Activated T-helper 1 cell treated with anti-CD3 and anti-CD28 coated beads, Interleukin-12 subunit alpha, Interleukin-12 subunit beta, Interleukin-2, Interleukin-4 antibody, amounts not matched to agents 30 ng/mL and 10 ng/mL and 1 ng/mL, durations not matched to agents 14 hours and 24 hours and 36 hours (primary cell): ENCODE data around the gene RFX3. TPM values are rescaled to one million over a fixed set of nuclear protein-coding genes. Genes with fewer than 3 reads are reported as not detected.
A peak's percentile ranks its signal among the peaks of the same experiment; 100 is the strongest.

ENCODE experiments used
- DNase-seq: peaks from one replicate; pipeline ENCODE4 v3.0.0; 2021; ENCODE audit warnings: low spot score
- H3K27ac Mint-ChIP-seq: one replicate; pipeline ENCODE4 v1.8.0; 2021; ENCODE audit warnings: mild to moderate bottlenecking, mixed read lengths
- H3K27me3 Mint-ChIP-seq: one replicate; pipeline ENCODE4 v1.8.0; 2022; ENCODE audit warnings: mild to moderate bottlenecking, moderate library complexity, mixed read lengths; ENCODE audit not compliant: insufficient read depth
- H3K36me3 Mint-ChIP-seq: one replicate; pipeline ENCODE4 v1.8.0; 2021; ENCODE audit warnings: low read depth, mixed read lengths
- H3K4me1 Mint-ChIP-seq: one replicate; pipeline ENCODE4 v1.8.0; 2021; ENCODE audit warnings: low read depth, mixed read lengths
- H3K4me3 Mint-ChIP-seq: one replicate; pipeline ENCODE4 v1.8.0; 2021; ENCODE audit warnings: mild to moderate bottlenecking, moderate library complexity, mixed read lengths
- H3K9me3 Mint-ChIP-seq: one replicate; pipeline ENCODE4 v1.8.0; 2021; ENCODE audit warnings: mixed read lengths
- intact Hi-C: fragments of 100-400 bp; cut with micrococcal nuclease; formaldehyde crosslinking; loops from one replicate; pipeline ENCODE4 v1.15.1; 2024
- total RNA-seq: library from RNA; stranded (reverse); gene quantifications from 2 replicates; pipeline ENCODE4 v1.2.3, GENCODE V29; 2022

Gene RFX3
- total RNA-seq = 11.2 and 11.3 TPM in 2 replicates

DNA sequence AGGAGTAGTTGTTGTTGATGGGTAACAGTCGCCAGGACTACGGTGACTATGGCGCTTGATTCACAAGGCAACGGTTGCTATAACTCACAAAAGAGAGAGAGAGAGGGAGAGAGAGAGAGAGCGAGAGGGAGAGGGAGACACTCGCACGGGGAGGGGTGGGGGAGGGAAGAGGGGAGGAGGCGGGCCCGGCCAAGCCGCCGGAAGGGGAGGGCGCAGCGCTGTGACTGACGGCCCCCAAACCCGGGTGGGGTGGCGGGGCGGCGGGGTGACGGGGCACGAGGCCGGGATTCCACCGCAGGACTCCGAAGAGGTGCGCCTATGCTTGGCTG, at the start of gene RFX3:
Gene RFX3, minus strand, starts transcription at position 166 of the 329 bp plus-strand sequence. CDS start 130,413 bp downstream, outside the sequence.
- Mint-ChIP-seq H3K9me3 (no peaks in the 10 kb centered on the region), H3K27ac (peak within 1 kb of the TSS; percentile 99), H3K4me3 (peak within 1 kb of the TSS; percentile 87), H3K4me1 (peaks cover 63% of the 10 kb centered on the region), H3K27me3 (peaks cover 2% of the 10 kb centered on the region), H3K36me3 (peaks cover 6% of the 10 kb centered on the region)
- DNase-seq = peak; percentile 83
- intact Hi-C loops = loop anchor here (1.0 to 10.0 kb wide), 12 partner anchors 17 to 1927 kb away; partner anchors contain the start of genes CD274, CDC37L1, JAK2 and PUM3

DNA sequence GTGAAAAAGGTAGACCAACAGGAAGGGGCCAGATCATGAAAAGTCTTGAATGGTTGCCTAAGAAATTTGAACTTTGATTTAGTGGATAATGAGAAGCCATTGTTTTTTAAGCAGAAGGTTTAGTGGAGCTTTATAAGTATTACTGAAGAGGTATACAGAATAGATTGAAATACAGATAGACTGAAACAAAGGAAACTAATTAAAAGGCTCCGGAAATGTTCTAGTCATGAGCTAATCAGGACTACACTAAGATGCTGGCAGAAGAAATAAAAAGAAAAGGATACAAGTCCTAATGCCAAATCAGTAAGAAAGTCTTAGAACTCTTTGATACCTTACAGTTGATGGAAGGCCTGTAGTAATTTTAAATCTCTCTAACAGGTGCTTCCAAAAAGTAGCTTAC, 45.7 kb upstream of the RFX3 start:
- DNase-seq = no peak
- intact Hi-C loops = loop anchor here (10.0 kb wide), 1 partner anchor 107 kb away; no protein-coding TSS in a partner anchor
- Mint-ChIP-seq H3K4me3 (no peak overlapping the region), H3K27me3 (no peaks in the 10 kb centered on the region), H3K27ac (no peak overlapping the region), H3K9me3 (no peaks in the 10 kb centered on the region), H3K36me3 (no peaks in the 10 kb centered on the region), H3K4me1 (peaks cover 6% of the 10 kb centered on the region)

DNA sequence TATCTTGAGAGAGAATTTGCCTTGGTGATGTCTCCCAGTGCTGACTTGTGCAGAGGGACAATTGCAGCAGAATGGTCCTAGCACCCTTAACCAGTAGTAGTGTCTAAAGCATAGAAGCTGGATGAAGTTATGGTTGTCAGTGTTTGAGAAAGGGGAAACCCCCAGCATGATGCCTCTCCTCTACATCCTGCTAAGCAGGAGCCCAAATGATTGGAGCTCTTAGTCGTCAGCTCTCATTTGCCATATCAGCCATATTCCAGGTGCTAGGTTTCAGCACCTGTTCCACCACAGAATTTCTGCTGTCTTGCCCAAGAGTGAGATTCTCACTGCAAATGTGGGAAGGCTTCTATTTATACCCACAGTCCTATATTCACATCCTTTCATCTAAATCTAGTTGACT, 43.7 kb upstream of the RFX3 start:
- H3K27me3 Mint-ChIP-seq = no peaks in the 10 kb centered on the region
- no peak for DNase-seq
- peaks cover 6% of the 10 kb centered on the region for H3K4me1 Mint-ChIP-seq
- no peak overlapping the region for H3K27ac Mint-ChIP-seq
- intact Hi-C loops = no loop called here
- no peak overlapping the region for H3K4me3 Mint-ChIP-seq
- H3K9me3 Mint-ChIP-seq = no peaks in the 10 kb centered on the region
- H3K36me3 Mint-ChIP-seq = no peaks in the 10 kb centered on the region

DNA sequence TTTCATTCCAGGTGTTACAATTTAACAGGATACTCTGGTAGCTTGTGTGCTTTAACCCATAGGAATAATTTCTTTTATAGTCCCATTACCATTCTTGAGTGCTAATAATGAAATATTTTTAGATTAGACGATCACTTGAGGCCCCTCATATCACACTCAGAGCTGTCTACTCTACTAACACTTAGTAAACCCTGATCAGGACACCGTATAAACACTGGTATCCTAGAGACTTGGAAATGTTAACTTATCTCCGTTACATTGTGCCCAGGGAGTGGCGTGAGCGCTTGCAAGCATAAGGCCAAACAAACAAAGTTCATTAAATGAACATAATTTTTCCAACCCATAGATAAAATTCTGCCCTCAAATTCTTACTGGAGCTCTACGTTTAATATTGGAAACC, 42.2 kb upstream of the RFX3 start:
- DNase-seq = no peak
- Mint-ChIP-seq H3K27me3 (no peaks in the 10 kb centered on the region), H3K4me3 (no peak overlapping the region), H3K9me3 (no peaks in the 10 kb centered on the region), H3K36me3 (no peaks in the 10 kb centered on the region), H3K4me1 (peaks cover 6% of the 10 kb centered on the region), H3K27ac (no peak overlapping the region)
- intact Hi-C loops = no loop called here

DNA sequence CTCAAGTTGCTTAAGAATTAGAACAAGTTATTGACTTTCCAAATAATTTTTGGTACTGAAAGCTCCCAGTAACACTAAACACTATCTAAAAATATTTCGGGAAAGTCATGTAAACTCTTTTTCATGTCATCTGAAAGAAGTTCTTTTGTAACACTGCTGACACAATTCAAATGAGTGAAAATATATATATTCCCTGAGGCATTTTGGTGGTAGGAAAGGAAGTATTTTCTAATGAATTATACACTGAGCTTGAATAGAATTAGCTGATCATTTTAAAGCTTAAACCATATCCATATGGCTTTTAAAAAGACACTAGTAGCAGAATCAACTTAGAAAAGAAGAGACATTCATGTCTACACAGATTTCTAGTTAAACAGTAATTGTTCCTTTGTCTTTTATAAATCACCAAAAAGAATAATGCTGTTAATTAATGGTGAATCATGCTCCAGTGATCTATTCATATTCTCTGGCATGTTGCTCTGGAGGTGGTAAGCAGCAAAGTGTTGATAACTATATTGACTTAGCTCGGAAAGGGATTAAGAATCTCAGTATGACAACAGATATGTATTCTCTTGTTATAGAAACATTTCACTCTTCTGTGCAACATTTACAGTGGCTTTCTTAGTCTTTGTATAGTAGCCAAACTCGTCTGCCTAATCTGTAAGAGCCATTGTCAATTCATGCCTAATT, 27.4 kb upstream of the RFX3 start:
- no peaks in the 10 kb centered on the region for H3K27me3 Mint-ChIP-seq
- no peaks in the 10 kb centered on the region for H3K4me1 Mint-ChIP-seq
- no peak for DNase-seq
- H3K36me3 Mint-ChIP-seq = peaks cover 11% of the 10 kb centered on the region
- H3K9me3 Mint-ChIP-seq = no peaks in the 10 kb centered on the region
- intact Hi-C loops = no loop called here
- H3K27ac Mint-ChIP-seq = no peak overlapping the region
- no peak overlapping the region for H3K4me3 Mint-ChIP-seq

DNA sequence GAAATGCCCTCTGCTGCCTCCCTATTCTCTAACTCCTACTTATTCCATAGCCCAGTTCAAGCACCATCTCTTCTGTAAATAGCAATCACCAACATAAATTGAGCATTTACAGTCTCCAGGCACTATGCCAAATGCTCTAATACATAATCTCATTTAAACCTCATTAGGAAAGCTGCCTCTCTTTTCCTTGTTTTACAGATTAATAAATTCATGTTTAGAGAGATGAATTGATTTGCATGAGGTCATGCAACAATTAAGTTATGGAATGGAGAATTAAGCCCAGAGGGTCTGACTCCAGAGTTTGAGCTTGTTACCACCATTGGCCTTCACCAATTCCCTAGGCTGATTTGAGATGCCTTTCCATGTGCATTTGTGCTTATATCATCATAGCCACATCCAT, 23.4 kb upstream of the RFX3 start:
- Mint-ChIP-seq H3K4me3 (no peak overlapping the region), H3K9me3 (no peaks in the 10 kb centered on the region), H3K27me3 (no peaks in the 10 kb centered on the region), H3K4me1 (no peaks in the 10 kb centered on the region), H3K36me3 (peaks cover 10% of the 10 kb centered on the region), H3K27ac (no peak overlapping the region)
- intact Hi-C loops = no loop called here
- no peak for DNase-seq

DNA sequence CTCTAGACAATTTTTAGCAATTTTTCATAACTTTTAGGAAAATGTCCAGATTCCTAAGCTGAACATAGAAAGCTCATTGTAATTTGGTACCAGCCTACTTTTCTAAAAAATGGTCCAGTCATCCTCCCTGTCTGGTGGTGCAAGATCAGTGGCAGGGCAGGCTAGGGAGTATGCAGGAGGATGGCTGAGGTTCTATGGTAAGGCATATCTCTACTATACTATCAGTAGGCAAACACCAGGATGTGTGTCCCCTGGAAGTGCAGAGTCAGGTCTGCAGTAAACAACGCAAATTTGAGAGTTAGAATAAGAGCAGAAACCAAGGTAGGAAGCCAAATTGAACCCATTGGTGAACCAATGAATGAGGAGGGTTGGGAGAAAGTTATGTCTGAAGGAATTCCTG, 22.8 kb upstream of the RFX3 start:
- H3K4me3 Mint-ChIP-seq = no peak overlapping the region
- H3K4me1 Mint-ChIP-seq = no peaks in the 10 kb centered on the region
- intact Hi-C loops = no loop called here
- no peaks in the 10 kb centered on the region for H3K27me3 Mint-ChIP-seq
- peaks cover 8% of the 10 kb centered on the region for H3K36me3 Mint-ChIP-seq
- DNase-seq = no peak
- no peak overlapping the region for H3K27ac Mint-ChIP-seq
- H3K9me3 Mint-ChIP-seq = no peaks in the 10 kb centered on the region

DNA sequence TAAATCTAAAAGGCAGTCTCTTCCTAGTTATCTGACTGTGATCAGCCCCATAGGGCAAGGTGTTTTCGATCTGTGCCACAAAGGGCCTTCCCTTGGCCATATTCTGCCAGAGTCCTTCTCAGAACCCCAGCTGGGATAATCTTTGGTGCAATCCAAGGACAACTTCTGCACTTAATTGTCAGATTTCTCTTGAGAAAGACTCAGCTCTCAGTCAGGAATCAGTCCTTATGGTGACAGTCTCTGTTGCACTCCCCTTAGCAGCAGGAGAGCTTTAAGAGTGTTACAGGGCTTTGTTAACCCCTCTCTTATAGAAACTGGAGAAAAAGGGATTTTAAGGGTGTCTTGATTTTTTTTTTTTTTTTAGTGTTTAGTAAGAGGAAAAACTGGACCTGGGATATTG, 15.4 kb upstream of the RFX3 start:
- Mint-ChIP-seq H3K4me1 (peaks cover 7% of the 10 kb centered on the region), H3K36me3 (peaks cover 1% of the 10 kb centered on the region), H3K27me3 (no peaks in the 10 kb centered on the region), H3K27ac (no peak overlapping the region), H3K9me3 (no peaks in the 10 kb centered on the region), H3K4me3 (no peak overlapping the region)
- DNase-seq = no peak
- intact Hi-C loops = no loop called here

DNA sequence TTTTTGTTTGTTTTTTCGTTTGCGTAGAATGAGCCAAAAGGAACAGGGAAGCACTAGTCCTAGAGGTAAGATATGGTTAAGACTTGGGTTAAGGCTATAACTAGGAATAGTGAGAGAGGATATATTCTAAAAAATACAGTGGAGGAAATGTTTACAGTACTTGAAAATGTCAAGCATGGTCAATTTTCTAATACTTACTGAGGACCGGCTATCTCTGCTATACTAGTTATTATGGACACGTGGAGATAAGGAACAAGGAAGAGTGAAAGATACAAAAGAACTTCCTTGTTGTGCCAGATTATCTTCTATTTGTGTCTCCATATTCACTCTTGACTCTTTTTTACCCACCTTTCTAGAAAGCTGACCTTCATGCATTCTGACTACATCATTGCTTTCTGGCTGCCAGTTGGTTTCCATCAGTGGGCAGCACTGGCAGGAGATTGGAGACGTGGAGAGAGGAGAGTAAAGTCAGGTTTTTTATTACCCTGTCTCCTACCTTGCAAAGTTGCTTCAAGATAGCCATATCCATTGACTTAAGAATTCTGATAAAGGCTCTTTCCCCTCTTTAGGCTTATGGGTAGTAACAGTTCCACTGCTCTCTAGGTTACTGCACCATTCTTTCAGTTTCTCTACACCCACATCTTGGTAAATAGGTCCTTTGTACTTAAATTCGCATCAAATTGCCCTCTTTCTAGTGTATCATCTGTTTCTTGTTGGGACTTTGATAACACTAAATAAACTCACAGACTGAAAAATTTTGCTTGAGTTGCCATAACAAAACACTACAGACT, 9.0 kb upstream of the RFX3 start:
- Mint-ChIP-seq H3K4me3 (no peak overlapping the region), H3K9me3 (no peaks in the 10 kb centered on the region), H3K27ac (no peak overlapping the region), H3K36me3 (peaks cover 9% of the 10 kb centered on the region), H3K4me1 (peaks cover 23% of the 10 kb centered on the region), H3K27me3 (no peaks in the 10 kb centered on the region)
- no peak for DNase-seq
- intact Hi-C loops = no loop called here

DNA sequence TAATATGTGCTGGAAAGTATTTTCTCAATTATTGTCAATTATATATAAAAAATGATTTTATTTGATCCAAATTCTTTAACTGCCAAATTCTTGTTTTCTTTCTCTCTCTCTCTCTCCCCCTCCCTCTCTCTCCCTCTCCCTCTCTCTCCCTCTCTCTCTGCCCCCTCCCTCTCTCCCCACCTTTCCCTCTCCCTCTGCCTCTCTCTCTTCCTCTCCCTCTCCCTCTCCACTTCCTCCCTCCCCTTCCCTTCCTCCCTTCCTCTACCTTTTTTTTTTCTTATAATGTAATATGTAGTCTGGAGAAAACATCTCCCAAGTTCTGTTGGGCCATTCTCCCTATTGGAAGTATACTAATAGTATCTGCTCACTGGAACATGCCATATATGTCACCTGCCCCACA, 6.4 kb upstream of the RFX3 start:
- Mint-ChIP-seq H3K27ac (no peak overlapping the region), H3K4me1 (peaks cover 49% of the 10 kb centered on the region), H3K36me3 (peaks cover 9% of the 10 kb centered on the region), H3K27me3 (no peaks in the 10 kb centered on the region), H3K4me3 (no peak overlapping the region), H3K9me3 (no peaks in the 10 kb centered on the region)
- DNase-seq = no peak
- intact Hi-C loops = no loop called here

DNA sequence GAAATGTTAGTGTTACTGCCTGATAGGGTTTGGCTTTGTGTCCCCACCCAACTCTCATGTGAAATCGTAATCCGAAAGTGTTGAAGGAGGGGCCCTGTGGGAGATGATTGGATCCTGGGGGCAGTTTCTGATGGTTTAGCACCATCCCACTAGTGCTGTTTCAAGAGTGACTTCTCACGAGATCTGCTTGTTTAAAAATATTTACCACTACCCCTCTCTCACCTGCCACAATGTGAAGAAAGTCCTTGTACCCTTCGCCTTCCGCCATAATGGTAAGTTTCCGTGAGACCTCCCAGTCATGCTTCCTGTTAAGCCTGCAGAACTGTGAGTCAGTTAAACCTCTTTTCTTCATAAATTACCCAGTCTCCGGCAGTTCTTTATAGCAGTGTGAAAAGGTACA, 2.6 kb upstream of the RFX3 start:
- intact Hi-C loops = loop anchor here (1.0 to 10.0 kb wide), 7 partner anchors 61 to 1924 kb away; partner anchors contain the start of genes CD274, JAK2 and VLDLR
- H3K27ac Mint-ChIP-seq = peak overlapping the region; percentile 99
- peak; percentile 58 for DNase-seq
- peak overlapping the region; percentile 87 for H3K4me3 Mint-ChIP-seq
- H3K27me3 Mint-ChIP-seq = peaks cover 2% of the 10 kb centered on the region
- H3K4me1 Mint-ChIP-seq = peaks cover 53% of the 10 kb centered on the region
- H3K9me3 Mint-ChIP-seq = no peaks in the 10 kb centered on the region
- H3K36me3 Mint-ChIP-seq = peaks cover 11% of the 10 kb centered on the region

DNA sequence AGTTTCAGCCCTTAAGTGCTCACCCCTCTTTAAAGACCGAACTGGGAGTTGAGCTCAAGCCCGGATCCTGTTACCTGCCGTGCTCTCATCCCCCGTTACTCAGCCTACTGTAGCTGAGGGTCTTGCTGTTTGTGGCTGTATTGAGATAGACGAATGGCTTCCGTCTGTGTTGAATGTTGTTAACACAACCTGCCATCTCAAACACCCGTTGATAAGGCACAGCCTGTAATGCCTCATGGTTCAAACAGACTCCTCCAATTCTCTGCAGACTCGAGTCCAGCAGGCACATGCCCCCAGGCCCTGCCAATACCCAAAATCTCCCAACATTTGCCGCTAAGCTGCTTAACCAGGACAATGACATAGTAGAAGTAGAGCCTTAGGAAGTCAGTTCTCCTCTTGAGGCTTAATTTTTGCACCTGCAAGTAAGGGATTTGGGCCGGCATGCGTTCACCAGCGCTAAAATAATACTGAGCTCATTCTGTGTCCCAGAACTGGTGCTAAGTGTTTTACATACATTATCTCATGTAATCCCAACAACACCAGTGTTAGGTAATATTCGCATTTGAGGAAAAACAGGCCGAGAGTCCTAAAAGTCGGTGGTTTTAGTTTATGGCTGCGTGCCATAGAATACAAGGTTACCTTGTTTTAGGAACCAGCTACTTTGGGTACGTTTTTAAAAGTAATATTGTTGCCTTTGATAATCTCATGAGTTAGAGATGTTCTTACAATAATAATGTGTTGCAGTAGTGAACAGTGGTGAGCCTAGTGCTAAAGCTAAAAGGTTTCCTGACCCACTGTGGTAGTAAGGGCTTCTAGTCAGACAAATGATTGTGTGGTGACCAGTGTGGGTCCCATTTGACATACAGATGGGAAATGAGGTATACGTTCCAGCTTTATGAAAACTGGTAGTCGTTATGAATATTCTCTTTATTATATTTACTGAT, 1.5 kb upstream of the RFX3 start:
- DNase-seq = no peak
- Mint-ChIP-seq H3K27me3 (peaks cover 2% of the 10 kb centered on the region), H3K27ac (peak overlapping the region; percentile 99), H3K36me3 (peaks cover 7% of the 10 kb centered on the region), H3K9me3 (no peaks in the 10 kb centered on the region), H3K4me3 (peak overlapping the region; percentile 87), H3K4me1 (peaks cover 59% of the 10 kb centered on the region)
- intact Hi-C loops = loop anchor here (1.0 to 10.0 kb wide), 10 partner anchors 50 to 1925 kb away; partner anchors contain the start of genes CD274, CDC37L1, JAK2 and RCL1
